ENCODE data around the gene PRKCA.

The PRKCA gene

GRCh38 chr17:66682283-66682682 is 379.9 kb downstream of the PRKCA start:
- no peaks in the 10 kb centered on the region for H3K9me3 ChIP-seq
- H3K4me1 ChIP-seq, result no peaks in the 10 kb centered on the region; the same call in 1 of the 2 replicates
- H3K4me3 ChIP-seq (ENCODE audit: low read depth, low read length), result no peak overlapping the region
- no peak for DNase-seq
- no peaks in the 10 kb centered on the region; the same call in 1 of the 2 replicates for H3K36me3 ChIP-seq
- TF ChIP-seq CTCF (IDR thresholded peaks at IDR 0.05; ENCODE audit: low read depth, low read length), result no peak
- no peaks in the 10 kb centered on the region for H3K27me3 ChIP-seq

GRCh38 chr17:66684261-66684660 is 381.8 kb downstream of the PRKCA start:
- Histone ChIP-seq H3K4me1 (no peaks in the 10 kb centered on the region; the same call in 1 of the 2 replicates), H3K9me3 (no peaks in the 10 kb centered on the region), H3K4me3 (ENCODE audit: low read depth, low read length) (no peak overlapping the region), H3K36me3 (no peaks in the 10 kb centered on the region; the same call in 1 of the 2 replicates), H3K27me3 (no peaks in the 10 kb centered on the region)
- DNase-seq, result no peak
- TF ChIP-seq CTCF (IDR thresholded peaks at IDR 0.05; ENCODE audit: low read depth, low read length), result no peak

- H3K4me3 ChIP-seq (ENCODE audit: low read depth, low read length), result no peak overlapping the region
- TF ChIP-seq CTCF (IDR thresholded peaks at IDR 0.05; ENCODE audit: low read depth, low read length), result no peak
- no peaks in the 10 kb centered on the region for H3K9me3 ChIP-seq
- no peaks in the 10 kb centered on the region; the same call in 1 of the 2 replicates for H3K4me1 ChIP-seq
- DNase-seq, result no peak
- no peaks in the 10 kb centered on the region for H3K27me3 ChIP-seq
- no peaks in the 10 kb centered on the region; the same call in 1 of the 2 replicates for H3K36me3 ChIP-seq
Measured at GRCh38 chr17:66684731-66685130, 382.3 kb downstream of the PRKCA start.

- no peaks in the 10 kb centered on the region; the same call in 1 of the 2 replicates for H3K4me1 ChIP-seq
- no peak for TF ChIP-seq CTCF (IDR thresholded peaks at IDR 0.05; ENCODE audit: low read depth, low read length)
Measured at GRCh38 chr17:66686601-66687000, 384.2 kb downstream of the PRKCA start.

GRCh38 chr17:66687570-66688284 is 385.3 kb downstream of the PRKCA start:
- no peak for DNase-seq
- no peaks in the 10 kb centered on the region; the same call in none of the 2 replicates for H3K36me3 ChIP-seq
- TF ChIP-seq CTCF (IDR thresholded peaks at IDR 0.05; ENCODE audit: low read depth, low read length), result no peak
- H3K4me3 ChIP-seq (ENCODE audit: low read depth, low read length), result no peak overlapping the region
- no peaks in the 10 kb centered on the region; the same call in 1 of the 2 replicates for H3K4me1 ChIP-seq
- H3K9me3 ChIP-seq, result no peaks in the 10 kb centered on the region
- H3K27me3 ChIP-seq, result no peaks in the 10 kb centered on the region

More at GRCh38 chr17:66686601-66687000, 384.2 kb downstream of the PRKCA start:
- Histone ChIP-seq H3K36me3 (no peaks in the 10 kb centered on the region; the same call in 1 of the 2 replicates), H3K9me3 (no peaks in the 10 kb centered on the region), H3K4me3 (ENCODE audit: low read depth, low read length) (no peak overlapping the region), H3K27me3 (no peaks in the 10 kb centered on the region)
- DNase-seq, result no peak

GRCh38 chr17:66689221-66689620 is 386.8 kb downstream of the PRKCA start:
- no peak for TF ChIP-seq CTCF (IDR thresholded peaks at IDR 0.05; ENCODE audit: low read depth, low read length)
- no peaks in the 10 kb centered on the region for H3K9me3 ChIP-seq
- no peaks in the 10 kb centered on the region; the same call in 1 of the 2 replicates for H3K4me1 ChIP-seq
- H3K4me3 ChIP-seq (ENCODE audit: low read depth, low read length), result no peak overlapping the region
- no peaks in the 10 kb centered on the region for H3K27me3 ChIP-seq
- H3K36me3 ChIP-seq, result no peaks in the 10 kb centered on the region; the same call in none of the 2 replicates
- no peak for DNase-seq
